EH (cell line): Measurements from ENCODE around the gene NLRP5.
"Not testable (repeated sequence)": the region's sequence is repeated elsewhere in the genome, so short reads cannot be mapped to it uniquely, and the experiment has no call there.

ENCODE experiments used
- DNase-seq: peaks from one replicate; pipeline ENCODE4 v3.0.0-alpha.2; 2015; ENCODE audit warnings: low read depth

NLRP5 gene

DNA sequence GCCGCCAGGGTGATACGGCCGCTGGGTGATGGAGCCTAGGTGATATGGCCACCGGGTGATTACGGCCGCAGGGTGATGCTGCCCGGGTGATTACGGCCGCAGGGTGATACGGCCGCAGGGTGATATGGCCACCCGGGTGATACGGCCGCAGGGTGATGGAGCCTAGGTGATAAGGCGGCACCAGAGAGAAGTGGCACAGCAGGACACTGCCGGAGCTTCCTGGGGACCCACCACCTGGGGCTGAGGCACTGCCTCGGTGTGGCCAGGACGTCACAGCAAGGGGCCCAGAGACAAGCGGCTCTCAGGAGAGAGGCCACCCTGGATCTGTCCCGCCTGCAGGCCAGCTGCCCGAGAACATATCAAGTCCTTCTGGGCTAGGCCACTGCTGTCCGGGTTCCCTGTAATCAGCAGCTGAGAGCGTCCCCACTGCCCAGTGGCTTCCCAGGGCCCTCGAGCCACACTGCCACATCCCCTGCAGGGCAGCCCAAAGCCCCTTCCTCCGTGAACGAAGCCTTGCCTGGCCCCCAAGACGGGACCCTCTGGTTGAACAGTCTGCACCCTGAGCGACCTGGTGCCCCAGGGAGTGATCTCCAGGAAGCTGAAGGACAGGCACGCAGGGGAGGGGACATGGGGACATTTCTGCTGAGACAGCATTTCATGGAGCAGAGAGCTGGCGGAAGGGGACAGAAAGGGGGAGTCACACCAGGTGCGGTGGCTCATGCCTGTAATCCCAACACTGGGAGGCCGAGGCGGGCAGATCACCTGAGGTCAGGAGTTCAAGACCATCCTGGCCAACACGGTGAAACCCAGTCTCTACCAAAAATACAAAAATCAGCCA lies 112.4 kb downstream of the NLRP5 start:
- no peak for DNase-seq

DNA sequence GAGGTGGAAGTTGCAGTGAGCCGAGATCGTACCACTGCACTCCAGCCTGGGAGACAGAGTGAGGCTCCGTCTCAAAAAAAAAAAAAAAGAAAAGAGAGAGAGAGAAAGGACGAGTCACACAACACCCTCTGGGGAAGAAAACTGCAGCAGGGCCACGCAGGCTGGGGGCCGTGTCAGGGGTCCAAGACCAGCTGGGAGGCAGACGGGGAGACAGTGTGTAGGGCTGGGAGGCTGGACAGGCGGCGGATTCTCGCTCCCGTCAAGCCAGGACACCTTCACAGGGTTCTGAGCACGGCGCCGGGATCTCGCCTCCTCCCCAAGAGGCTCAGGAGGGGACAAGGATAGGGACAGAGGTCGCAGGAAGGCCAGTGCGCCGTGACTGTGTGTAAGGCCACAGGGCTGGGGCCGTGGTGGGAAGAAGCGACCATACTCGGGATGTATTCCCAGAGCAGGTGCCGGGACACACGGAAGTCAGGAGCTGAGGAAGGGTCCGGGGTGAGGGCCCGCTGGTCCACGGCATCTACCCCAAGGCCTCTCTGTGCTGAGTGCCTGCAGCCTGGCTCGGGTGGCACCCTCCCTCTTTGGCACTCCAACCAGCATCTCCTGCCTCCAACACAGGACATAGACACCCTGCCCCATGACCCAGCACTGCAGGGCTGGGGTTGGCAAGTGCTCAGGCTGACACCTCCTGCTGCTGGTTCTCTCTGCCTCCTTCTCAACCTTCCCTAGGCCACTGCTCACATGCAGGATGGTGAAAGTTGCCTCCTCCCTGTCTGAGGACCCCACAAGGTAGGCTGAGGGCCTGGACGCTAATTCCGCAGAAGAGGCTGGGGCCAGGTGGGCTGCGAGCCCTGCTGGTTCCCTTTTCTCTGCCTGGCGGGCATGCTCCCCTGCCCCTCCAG lies 113.3 kb downstream of the NLRP5 start:
- no peak for DNase-seq

DNA sequence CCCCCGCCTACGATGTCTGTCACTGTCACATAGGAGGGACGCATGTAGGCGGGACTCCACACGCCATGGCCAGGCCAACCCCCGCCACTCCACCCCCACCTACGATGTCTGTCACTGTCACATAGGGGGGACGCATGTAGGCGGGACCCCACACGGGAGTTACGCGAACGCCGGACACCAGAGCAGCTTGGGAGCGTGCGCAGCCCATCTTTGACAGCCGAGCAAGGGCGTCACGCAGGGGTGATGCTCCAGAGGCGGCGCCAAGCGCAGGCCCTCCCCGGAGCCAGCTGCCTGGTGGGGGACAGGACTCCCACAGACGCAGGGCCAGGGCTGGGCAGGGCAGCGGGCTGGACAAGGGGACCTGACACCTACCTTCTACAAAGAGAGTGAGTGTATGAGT lies 114.5 kb downstream of the NLRP5 start:
- no peak for DNase-seq

DNA sequence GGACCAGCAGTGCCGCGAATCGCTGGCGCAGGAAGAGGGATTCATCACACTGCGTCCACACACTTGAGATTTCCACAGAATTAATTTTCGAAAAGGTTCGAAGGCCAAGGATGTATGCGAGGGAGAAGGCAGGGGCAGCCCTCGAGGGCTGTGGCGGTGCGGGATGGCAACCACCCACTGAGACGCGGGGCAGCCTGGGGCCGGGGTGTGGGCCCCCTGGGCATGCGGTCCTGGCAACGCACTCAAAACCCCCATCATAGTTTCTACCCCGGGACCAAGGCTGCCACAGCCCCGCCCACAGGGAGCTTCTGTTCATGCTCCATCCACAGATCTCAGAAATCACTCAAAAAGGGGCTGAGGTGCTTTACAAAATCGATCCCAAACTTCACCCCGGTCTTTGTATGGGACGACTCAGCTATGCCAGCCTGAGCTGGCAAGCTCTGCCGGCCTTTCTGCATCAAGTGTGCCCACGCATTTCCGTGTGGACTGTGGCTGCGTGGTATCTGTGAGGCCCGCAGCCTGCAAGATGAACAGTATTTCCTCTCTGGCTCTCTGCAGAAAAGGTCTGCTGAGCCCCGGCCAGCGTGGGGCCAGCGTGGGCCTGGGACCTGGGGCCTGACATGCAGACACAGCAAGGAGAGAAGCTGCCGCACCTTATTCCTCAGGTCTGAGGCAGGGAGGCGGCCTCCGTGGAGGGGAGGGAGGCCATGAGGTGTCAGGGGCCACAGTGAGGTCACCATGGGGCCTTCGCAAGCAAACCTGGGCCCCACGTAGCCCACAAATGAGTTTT lies 115.4 kb downstream of the NLRP5 start:
- no peak for DNase-seq

DNA sequence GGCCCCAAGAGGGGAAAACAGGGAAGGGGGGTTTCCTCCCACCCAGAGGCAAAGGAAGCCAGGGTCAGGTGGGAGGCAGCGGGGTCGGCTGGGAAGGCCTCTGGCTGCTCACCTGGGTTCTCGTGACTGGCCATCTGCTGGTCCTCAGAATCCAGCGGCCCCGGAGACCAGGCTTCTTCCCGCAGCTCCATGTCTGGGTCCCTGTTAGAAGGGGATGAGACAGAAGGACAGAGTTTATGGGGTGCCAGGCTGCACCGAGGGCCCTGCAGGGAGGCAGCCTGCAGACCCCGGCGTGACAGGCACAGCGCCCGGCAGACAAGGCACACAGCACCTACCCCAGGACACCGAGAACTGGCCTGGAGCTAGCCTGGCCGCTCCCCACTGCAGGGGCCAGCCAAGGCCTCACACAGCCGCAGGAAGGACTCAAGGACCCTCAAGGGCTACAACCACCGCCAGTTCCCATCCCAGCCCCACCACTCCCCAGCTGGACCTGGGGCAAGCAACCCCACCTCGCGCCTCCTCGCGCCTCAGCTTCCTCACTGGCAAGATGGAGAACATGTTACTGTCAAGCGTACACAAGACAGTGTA lies 116.5 kb downstream of the NLRP5 start:
- DNase-seq, result no peak

DNA sequence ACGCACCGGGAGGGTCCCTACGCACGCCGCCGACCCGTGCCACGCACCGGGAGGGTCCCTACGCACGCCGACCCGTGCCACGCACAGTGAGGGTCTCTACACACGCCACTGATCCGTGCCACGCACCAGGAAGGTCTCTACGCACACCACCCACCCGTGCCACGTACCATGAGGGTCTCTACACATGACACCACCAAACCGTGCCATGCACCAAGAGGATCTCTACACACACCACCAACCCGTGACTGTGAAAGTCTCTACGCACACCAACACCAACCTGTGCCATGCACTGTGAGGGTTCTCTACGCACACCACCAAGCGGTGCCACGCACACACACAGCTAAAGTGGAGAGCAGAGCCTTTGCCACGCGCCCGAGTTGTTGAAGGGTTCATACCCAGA lies 117.8 kb downstream of the NLRP5 start:
- no peak for DNase-seq

DNA sequence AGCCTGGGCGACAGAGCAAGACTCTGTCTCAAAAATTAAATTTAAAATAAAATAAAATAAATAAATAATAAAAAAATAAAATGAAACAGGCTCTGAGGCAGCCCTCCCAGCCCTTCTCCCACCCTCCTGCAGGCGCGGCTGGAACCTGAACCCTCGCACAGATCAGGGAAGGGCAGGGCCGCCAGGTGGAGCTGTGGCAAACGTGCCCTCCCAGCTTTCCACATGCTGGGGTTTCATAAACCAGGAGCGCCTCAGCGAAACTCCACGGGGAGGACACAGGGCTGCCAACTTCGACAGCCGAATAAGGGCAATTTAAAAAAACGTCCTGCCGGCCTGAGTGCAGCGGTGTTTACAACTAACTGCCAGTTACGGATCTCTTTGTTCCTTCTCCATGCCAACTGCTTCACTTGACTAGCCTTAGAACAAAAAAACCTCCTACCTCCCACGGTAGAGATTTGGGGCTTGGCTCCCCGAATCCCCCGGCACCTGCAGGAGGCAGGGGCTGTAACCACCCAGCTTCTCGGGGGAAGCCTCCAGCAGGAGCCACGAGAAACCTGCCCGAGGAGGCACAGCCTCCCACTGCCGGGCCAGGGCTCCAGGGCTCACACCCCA lies 118.6 kb downstream of the NLRP5 start:
- no peak for DNase-seq

DNA sequence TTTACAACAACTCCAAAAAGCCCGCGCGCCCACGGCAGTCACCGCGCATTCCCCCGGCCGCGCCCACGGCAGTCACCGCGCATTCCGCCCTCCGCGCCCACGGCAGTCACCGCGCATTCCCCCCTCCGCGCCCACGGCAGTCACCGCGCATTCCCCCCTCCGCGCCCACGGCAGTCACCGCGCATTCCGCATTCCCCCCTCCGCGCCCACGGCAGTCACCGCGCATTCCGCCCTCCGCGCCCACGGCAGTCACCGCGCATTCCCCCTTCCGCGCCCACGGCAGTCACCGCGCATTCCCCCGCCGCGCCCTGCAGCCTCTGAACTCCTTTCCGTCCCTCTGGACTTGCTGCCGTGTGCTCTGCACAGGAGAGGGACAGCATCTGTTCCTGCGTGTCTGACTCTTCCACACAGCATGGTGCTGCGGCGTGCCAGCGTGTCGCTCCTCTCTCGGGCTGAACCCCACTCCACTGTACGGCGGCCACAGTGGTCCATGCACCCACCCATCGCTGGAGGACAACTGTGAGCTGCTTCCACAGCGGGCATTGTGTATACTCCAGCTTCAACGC lies 119.3 kb downstream of the NLRP5 start:
- DNase-seq, result not testable (repeated sequence)

DNA sequence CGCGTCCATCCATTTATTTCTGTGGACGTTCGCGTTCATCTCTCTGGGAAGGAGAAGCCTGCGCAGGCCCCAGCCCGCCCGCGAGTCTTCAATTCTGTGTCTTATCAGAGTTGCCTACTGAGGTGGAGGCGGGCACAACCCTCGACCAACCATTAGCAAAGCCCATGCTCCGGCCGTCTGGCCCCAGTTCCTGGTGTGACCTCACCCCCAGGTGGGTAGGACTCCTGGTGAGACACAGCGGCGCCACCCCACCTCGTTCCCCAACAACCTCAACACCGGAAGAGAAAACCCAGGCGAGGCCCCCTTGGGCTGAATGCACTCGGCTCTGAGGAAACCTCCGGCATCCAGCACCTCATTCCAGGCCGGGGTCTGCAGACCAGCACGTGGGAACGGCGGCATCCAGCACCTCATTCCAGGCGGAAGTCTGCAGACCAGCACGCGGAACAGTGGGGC lies 119.8 kb downstream of the NLRP5 start:
- no peak for DNase-seq

DNA sequence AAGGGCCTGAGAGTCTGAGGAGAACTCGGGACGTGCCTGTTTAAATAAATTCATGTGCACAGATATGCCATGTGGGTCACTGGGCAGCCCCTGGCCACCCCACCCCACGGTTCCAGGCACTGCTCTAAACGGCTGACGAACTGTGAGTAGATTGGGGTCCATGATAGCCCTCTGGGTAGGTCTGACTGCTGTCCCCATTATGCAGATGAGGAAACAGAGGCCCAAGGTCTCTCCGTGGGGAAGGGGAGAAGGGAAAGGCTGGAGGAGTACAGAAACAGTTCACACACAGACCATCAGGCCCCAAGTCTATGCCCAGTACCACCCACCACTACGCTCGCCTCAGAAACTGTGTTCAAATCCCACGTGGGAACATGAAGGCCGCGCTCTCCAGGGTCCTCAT lies 120.4 kb downstream of the NLRP5 start:
- DNase-seq, result no peak

DNA sequence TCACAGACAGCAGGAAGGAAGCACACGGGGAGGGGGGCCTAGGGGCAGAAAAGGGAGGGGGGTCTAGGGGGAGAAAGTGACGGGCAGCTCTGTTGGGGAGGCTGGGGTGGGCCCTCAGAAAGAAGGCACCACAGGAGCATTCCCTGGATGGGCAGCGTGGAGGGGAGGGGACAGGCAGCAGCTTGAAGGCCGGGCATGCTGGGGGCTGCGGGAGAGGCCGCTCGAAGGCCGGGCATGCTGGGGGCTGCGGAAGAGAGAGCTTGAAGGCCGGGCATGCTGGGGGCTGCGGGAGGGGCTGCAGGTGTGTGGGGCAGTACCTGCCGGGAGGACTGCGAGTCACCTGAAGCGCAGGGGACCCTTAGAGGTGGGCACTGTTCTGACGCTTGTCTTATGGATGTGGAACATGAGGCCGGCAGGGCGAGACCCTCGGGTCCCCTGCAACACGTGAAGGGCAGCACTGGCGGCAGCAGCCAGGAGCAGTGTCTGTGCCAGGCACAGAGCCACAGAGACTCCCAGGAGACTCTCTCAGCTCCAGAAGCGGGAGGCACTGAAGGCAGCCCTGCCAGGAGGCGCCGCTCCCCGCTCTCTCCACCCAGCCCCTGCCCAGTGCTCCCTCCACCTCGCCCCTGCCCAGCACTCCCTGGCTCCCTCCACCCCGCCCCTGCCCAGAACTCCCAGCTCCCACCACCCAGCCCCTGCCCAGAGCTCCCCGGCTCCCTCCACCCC lies 121.2 kb downstream of the NLRP5 start:
- no peak for DNase-seq

DNA sequence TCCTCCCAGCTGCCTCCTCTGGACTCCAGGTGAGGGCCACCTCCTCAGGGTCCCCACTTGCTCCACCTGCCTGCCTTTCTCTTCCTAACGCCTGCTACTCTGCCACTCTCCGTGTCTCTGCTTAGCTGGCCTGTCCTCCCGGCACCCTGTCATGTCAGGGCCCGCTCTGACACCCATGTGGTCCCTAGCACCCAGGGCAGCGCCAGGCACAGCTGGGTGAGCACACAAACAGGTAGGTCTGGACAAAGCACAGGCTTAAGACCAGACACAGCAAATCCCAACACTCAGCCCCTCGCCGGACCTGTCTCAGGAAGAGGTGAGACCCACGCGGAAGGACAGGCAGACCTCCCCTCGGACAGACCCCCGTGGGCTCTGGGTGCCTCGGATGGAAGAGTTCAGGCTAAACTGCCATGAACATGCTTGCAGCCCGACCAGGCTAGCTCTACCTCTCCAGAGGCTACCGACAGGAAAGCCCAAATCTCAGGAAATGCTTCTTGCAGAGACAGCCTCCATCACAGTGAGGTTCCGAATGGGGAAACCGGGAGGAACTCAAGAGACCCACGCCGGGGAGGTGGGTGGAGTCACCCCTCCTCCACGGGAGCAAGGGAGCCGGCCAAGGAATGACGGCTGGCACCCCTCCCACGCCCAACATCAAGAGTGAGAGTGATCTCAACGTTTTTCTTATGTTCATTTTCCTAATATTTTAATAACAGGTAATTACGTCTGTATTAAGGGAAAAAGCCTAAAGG lies 122.0 kb downstream of the NLRP5 start:
- DNase-seq, result no peak

DNA sequence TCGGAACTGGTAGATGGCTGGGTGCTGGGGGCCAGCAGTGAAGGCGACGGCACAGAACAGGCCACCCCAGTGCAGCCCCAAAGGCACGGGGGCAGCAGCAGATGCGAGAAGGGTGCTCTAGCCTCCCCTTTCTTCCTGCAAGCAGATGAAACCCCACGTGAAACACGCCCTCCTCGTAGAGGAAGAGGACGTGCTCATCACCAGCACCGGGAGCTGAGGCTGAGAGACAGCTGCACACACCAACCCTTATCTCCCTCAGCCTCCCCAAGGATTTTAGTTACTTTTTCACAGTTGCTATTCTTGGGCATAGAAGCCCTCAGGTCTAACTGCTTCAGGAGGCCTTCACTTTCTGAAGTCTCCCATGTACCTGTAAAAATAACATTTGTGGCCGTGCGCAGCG lies 122.7 kb downstream of the NLRP5 start:
- DNase-seq, result no peak

DNA sequence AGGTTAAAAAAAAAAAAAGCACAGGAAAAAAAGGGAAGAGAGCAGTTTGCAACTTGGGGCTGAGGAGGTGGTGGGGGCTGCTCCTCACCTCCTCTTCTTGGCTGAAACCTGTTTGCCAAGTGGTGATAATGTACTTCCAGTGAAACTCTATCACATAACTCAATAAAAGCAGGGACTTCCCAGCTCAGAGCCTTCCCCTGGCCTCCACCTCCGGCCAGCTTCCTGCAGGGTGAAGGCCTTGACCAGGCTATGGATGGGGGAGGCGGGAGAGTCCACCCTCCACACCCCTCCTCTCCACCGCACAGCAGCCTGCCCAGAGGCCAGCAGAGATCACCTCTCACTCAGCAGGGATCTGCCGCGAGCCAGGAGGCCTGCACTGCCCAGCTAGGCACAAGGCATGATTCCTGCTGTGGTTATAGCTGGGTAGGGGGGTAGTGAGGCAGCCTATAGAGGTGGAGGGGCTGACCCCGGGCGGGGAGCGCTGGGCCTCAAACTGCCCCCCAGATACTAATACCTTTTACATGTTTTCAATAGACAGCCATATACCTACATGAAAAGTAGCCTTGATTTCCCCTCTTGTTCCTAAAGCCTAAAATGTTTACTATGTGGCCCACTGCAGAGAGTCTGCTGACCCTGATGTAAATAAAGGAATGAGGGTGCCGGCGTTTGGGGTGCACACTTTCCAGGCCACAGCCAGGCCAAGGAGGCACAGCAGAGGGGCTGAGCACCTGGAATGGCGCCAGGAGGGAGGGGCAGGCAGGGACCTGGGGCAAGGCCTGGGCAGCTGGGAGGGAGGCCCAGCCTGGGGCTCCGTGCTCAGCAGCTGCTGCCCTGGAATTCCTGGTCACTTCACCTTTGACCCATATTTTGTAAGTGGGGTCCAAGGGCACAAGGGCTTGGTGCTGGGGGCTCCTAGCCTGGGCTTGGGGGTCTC lies 124.2 kb downstream of the NLRP5 start:
- no peak for DNase-seq
